Erythroblast (primary cell): ENCODE results near the gene KRTAP10-5.

Source experiments
- GATA1 ChIP-seq: IDR thresholded peaks from 2 replicates; pipeline ENCODE4 v1.6.1; 2011; ENCODE audit warnings: low read depth, mild to moderate bottlenecking, control low read depth, low read length, moderate library complexity
- POLR2A ChIP-seq: IDR thresholded peaks from 2 replicates; pipeline ENCODE4 v1.6.1; 2011; ENCODE audit warnings: mild to moderate bottlenecking, low read length

DNA sequence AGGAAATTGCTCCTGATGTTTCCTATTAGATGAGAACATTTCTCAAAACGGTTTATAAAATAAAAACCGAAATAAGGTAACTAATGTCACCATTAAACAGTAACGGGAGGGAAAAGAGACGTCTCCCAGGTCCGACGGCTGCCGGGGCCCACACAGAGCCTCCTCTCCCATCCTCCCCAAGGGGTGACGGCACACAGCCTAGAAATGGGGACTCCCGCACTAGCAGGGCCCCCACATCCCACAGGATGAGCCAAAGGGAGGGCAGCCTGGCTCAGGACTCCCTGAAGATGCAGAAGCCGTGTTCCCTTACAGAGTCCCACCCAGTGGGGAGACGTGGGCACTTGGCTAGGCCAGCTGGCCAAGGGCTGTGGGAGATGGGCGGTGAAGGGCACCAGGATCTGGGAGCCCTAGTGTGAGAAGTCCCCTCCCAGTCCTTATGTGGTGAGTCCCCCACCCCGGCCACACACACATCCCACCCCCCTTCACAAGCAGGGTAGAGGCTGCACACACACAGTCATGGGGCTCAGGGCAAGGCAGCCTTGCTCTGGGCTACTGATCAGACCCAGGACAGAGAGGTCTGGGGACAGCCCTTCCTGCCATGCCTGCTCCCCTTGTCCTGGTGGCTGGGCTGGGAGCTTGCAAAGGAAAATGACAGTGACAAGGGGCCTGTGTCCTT lies 25.1 kb downstream of the KRTAP10-5 start:
- no peak for TF ChIP-seq POLR2A
- TF ChIP-seq GATA1 = no peak
